Liver (tissue), 9 donors: ENCODE results near the gene TMEM212. TPM values are rescaled to one million over a fixed set of nuclear protein-coding genes. Genes with fewer than 3 reads are reported as not detected.

Experiments
- DNase-seq: peaks from one replicate; pipeline ENCODE4 v3.0.0-alpha.2; 2017; ENCODE audit warnings: low spot score
- H3K27ac ChIP-seq, 2 donors: one replicate each; pipeline ENCODE4 v1.7.0; 2013; ENCODE audit warnings: inconsistent platforms in 2 of 2, low read length in 2 of 2, control low read depth in 1 of 2, low read depth in 1 of 2, mild to moderate bottlenecking in 1 of 2
- H3K27me3 ChIP-seq, 4 donors: one replicate each; pipeline versions ENCODE4 v1.6.1 to v1.7.0; 2013; ENCODE audit warnings: low read length in 3 of 4, inconsistent platforms in 1 of 4, mild to moderate bottlenecking in 1 of 4, moderate library complexity in 1 of 4; ENCODE audit not compliant: control insufficient read depth in 4 of 4, insufficient read depth in 4 of 4
- H3K36me3 ChIP-seq, 4 donors: one replicate each; pipeline versions ENCODE4 v1.6.1 to v1.7.0; 2013; ENCODE audit warnings: low read length in 3 of 4, mild to moderate bottlenecking in 3 of 4, low read depth in 1 of 4, moderate library complexity in 1 of 4; ENCODE audit not compliant: control insufficient read depth in 4 of 4, insufficient read depth in 3 of 4
- H3K4me1 ChIP-seq, 4 donors: one replicate each; pipeline versions ENCODE4 v1.6.1 to v1.7.0; 2013; ENCODE audit warnings: low read length in 3 of 4, mild to moderate bottlenecking in 3 of 4, moderate library complexity in 1 of 4; ENCODE audit not compliant: control insufficient read depth in 4 of 4, insufficient read depth in 4 of 4
- H3K4me3 ChIP-seq, 3 donors: one replicate each; pipeline versions ENCODE4 v1.6.1 to v1.7.0; 2013; ENCODE audit warnings: low read length in 3 of 3, control low read depth in 1 of 3, low read depth in 1 of 3, mild to moderate bottlenecking in 1 of 3
- H3K9ac ChIP-seq, 2 donors: one replicate each; pipeline ENCODE4 v1.7.0; 2013; ENCODE audit warnings: low read length in 2 of 2, mild to moderate bottlenecking in 2 of 2, moderate library complexity in 2 of 2, control low read depth in 1 of 2, low read depth in 1 of 2
- H3K9me3 ChIP-seq, 4 donors: one replicate each; pipeline versions ENCODE4 v1.6.1 to v1.7.0; 2013; ENCODE audit warnings: low read length in 3 of 4; ENCODE audit not compliant: control insufficient read depth in 4 of 4
- EGR1 ChIP-seq, 2 donors: IDR thresholded peaks; 2 replicates each; pipeline ENCODE4 v1.6.1; 2016 to 2018; ENCODE audit warnings: antibody characterized with exemption in 2 of 2, low read depth in 2 of 2
- FOXA1 ChIP-seq: IDR thresholded peaks from 2 replicates; pipeline ENCODE4 v1.6.1; 2016; ENCODE audit warnings: antibody characterized with exemption
- FOXA2 ChIP-seq: IDR thresholded peaks from 2 replicates; pipeline ENCODE4 v1.6.1; 2016; ENCODE audit warnings: antibody characterized with exemption
- GABPA ChIP-seq, 2 donors: IDR thresholded peaks in 1 of 2; conservative IDR thresholded peaks in 1 of 2; 2 replicates each; pipeline ENCODE4 v1.6.1; 2016; ENCODE audit warnings: antibody characterized with exemption in 2 of 2, mild to moderate bottlenecking in 1 of 2, moderate library complexity in 1 of 2
- HNF4A ChIP-seq, 2 donors: conservative IDR thresholded peaks; 2 replicates each; pipeline ENCODE4 v1.6.1; 2016; ENCODE audit warnings: antibody characterized with exemption in 2 of 2, mild to moderate bottlenecking in 2 of 2
- HNF4G ChIP-seq: IDR thresholded peaks from 2 replicates; pipeline ENCODE4 v1.6.1; 2016; ENCODE audit warnings: antibody characterized with exemption
- JUND ChIP-seq, 2 donors: IDR thresholded peaks; 2 replicates each; pipeline ENCODE4 v1.6.1; 2016; ENCODE audit warnings: antibody characterized with exemption in 2 of 2
- NR2F2 ChIP-seq: IDR thresholded peaks from 2 replicates; pipeline ENCODE4 v1.6.1; 2016; ENCODE audit warnings: antibody characterized with exemption
- RAD21 ChIP-seq, 2 donors: IDR thresholded peaks; 2 replicates each; pipeline ENCODE4 v1.6.1; 2016; ENCODE audit warnings: antibody characterized with exemption in 2 of 2, mild to moderate bottlenecking in 2 of 2
- REST ChIP-seq: IDR thresholded peaks from 2 replicates; pipeline ENCODE4 v1.6.1; 2016; ENCODE audit warnings: antibody characterized with exemption, mild to moderate bottlenecking
- RXRA ChIP-seq, 2 donors: IDR thresholded peaks; 2 replicates each; pipeline ENCODE4 v1.6.1; 2017 to 2018; ENCODE audit warnings: antibody characterized with exemption in 2 of 2, mild to moderate bottlenecking in 1 of 2
- SP1 ChIP-seq: IDR thresholded peaks from 2 replicates; pipeline ENCODE4 v1.6.1; 2018; ENCODE audit warnings: antibody characterized with exemption, mild to moderate bottlenecking
- TAF1 ChIP-seq: conservative IDR thresholded peaks from 2 replicates; pipeline ENCODE4 v1.6.1; 2016; ENCODE audit warnings: antibody characterized with exemption, mild to moderate bottlenecking
- YY1 ChIP-seq: IDR thresholded peaks from 2 replicates; pipeline ENCODE4 v1.6.1; 2016; ENCODE audit warnings: antibody characterized with exemption, mild to moderate bottlenecking
- ZBTB33 ChIP-seq: IDR thresholded peaks from 2 replicates; pipeline ENCODE4 v1.6.1; 2016; ENCODE audit warnings: antibody characterized with exemption
- WGBS: extraction: QIAGEN DNeasy Blood & Tissue Kit; methylation state at CpG from one replicate; pipeline ENCODE4 v1.1.7; 2013; 5-methylcytosine and 5-hydroxymethylcytosine counted together
- polyA plus RNA-seq, 2 donors: library from polyadenylated mRNA; stranded (reverse) in 1 of 2; unstranded in 1 of 2; fragments of 200-250 nt in 1 of 2; fragments of >200 nt in 1 of 2; fragmentation: Nextera tagmentation in 1 of 2; extraction: Ambion mirVana in 1 of 2; gene quantifications; one replicate each; pipeline versions ENCODE4 v1.2.1 to v1.2.3, GENCODE V29; 2013 to 2015
- total RNA-seq, 2 donors: library from RNA; depleted of rRNA; stranded (reverse); fragments of >200 nt; gene quantifications; one replicate each; pipeline ENCODE4 v1.2.3, GENCODE V29; 2014
- TF ChIP-seq, protein P1 (sequence below): fragments of 150-350 bp; IDR thresholded peaks from 2 replicates; pipeline ENCODE4 v1.5.1; 2017; ENCODE audit warnings: improper control_type of control experiment, low read depth, low read length; ENCODE audit not compliant: missing input control
- TF ChIP-seq, protein P2 (sequence below): IDR thresholded peaks from 2 replicates; pipeline ENCODE4 v1.6.1; 2016; ENCODE audit warnings: antibody characterized with exemption
- TF ChIP-seq, protein P3 (sequence below): IDR thresholded peaks from 2 replicates; pipeline ENCODE4 v1.6.1; 2016; ENCODE audit warnings: antibody characterized with exemption
- donor health status: healthy.
- donor health status: healthy.
- donor health status: healthy.
- donor health status: healthy.
- donor health status: healthy.

The TMEM212 gene
- total and polyA plus RNA-seq, 4 donors, result not detected

DNA sequence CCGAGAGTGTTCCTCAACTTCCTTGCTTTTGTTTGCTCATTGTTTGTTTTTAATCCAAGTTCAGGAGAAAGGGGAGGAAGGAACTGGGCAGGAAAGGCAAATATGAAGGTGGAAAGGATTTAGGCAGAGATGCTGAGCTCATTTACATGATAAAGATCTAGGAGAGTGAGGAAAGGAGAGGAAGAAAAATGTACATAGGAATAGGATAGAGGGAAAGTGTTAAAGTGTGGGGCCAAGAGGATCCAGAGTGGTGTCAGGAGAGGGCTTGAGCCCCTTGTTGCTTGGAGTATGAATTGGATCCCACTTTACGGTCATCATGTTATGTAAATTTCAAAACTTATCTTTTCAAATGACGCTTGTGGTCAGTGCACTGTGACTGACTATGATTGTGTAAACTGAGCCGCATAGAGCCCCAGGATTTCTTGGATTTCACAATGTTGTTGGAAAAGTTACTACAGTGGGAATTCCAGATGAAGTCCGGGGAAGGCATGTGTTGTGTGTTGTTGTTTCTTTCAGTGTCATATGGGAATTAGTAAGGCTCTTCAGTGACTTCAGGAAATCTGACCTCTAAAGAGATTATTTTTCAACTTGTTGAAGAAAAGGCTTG is 17.8 kb upstream of the TMEM212 start:
- WGBS, result 37% methylated on average over 5 of the region's 5 CpGs
- Histone ChIP-seq H3K9me3 (no peaks in the 10 kb centered on the region), H3K27me3 (no peaks in the 10 kb centered on the region), H3K4me3 (no peak overlapping the region), H3K36me3 (no peaks in the 10 kb centered on the region), H3K4me1 (peaks cover 0 to 22% (median 9%) of the 10 kb centered on the region in 4 donors), H3K9ac (no peak overlapping the region), H3K27ac (peak overlapping the region in 1 of 2 donors; percentile 46)
- TF ChIP-seq TAF1, result no peak
- TF ChIP-seq JUND (IDR thresholded peaks at IDR 0.05), result peak; percentile 7 to 49
- peak; percentile 76 for TF ChIP-seq REST
- no peak for TF ChIP-seq ZBTB33
- TF ChIP-seq, protein P1, sequence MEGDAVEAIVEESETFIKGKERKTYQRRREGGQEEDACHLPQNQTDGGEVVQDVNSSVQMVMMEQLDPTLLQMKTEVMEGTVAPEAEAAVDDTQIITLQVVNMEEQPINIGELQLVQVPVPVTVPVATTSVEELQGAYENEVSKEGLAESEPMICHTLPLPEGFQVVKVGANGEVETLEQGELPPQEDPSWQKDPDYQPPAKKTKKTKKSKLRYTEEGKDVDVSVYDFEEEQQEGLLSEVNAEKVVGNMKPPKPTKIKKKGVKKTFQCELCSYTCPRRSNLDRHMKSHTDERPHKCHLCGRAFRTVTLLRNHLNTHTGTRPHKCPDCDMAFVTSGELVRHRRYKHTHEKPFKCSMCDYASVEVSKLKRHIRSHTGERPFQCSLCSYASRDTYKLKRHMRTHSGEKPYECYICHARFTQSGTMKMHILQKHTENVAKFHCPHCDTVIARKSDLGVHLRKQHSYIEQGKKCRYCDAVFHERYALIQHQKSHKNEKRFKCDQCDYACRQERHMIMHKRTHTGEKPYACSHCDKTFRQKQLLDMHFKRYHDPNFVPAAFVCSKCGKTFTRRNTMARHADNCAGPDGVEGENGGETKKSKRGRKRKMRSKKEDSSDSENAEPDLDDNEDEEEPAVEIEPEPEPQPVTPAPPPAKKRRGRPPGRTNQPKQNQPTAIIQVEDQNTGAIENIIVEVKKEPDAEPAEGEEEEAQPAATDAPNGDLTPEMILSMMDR, result no peak
- TF ChIP-seq HNF4A (conservative IDR thresholded peaks at IDR 0.05), result peak; percentile 35 to 54
- TF ChIP-seq FOXA1, result no peak
- no peak for TF ChIP-seq HNF4G
- TF ChIP-seq, protein P2, sequence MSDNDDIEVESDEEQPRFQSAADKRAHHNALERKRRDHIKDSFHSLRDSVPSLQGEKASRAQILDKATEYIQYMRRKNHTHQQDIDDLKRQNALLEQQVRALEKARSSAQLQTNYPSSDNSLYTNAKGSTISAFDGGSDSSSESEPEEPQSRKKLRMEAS, result peak; percentile 60
- TF ChIP-seq RXRA (IDR thresholded peaks at IDR 0.05), result peak; percentile 50 to 76
- TF ChIP-seq NR2F2, result peak; percentile 52
- TF ChIP-seq EGR1 (IDR thresholded peaks at IDR 0.05; ENCODE audit: low read depth in 2 of 2), result peak in 1 of 2 donors; percentile 18
- peak; percentile 35 to 59 for TF ChIP-seq RAD21 (IDR thresholded peaks at IDR 0.05)
- TF ChIP-seq GABPA (IDR thresholded peaks at IDR 0.05 in 1 of 2, conservative IDR thresholded peaks at IDR 0.05 in 1 of 2), result no peak
- TF ChIP-seq SP1, result peak; percentile 57
- TF ChIP-seq, protein P3, sequence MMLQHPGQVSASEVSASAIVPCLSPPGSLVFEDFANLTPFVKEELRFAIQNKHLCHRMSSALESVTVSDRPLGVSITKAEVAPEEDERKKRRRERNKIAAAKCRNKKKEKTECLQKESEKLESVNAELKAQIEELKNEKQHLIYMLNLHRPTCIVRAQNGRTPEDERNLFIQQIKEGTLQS, result no peak
- TF ChIP-seq YY1, result no peak
- no peak for TF ChIP-seq FOXA2
- no peak for DNase-seq
